ENCODE measurements around the gene INPP5A. TPM values are rescaled to one million over a fixed set of nuclear protein-coding genes. Genes with fewer than 3 reads are reported as not detected.

The INPP5A gene
- total and polyA plus RNA-seq, 10 of the 15 experiments (the other 5 are each of a cell fraction or from before 2014, with no cell fraction given), result 0.52 to 15.0 (median 6.3) TPM

DNA sequence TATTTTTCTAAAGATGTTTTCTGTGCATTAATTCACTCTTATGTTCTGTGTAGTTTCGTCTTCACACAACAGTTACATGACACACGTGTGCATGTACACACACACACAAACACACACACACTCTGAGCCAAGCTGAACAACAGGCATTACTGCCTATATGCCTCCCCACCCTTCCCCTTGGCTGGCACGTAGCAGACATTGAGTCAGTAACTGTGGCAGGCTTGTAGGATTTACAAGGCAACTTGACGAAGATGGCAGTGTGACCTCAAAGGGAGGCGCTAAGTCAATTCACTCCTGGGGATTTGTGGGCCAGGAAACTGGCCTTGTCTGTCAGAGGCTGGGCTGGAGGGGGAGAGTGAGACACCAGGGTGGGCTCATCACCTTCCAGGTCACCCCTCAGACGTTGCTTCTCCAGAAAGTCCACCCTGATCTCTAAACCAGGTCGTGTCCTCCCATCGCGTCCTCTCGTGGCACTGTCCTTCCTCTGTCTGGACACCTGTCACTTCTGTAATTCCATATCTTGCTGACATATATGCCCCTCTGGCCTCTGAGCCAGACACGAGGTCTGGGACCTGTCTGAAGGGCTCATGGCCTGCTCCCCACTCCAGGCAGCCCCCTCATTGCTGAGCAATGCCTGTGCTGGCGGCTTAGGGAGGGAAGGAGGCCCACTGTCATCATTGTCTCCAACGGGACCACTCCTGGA lies 41.1 kb upstream of the INPP5A start:
- no peak overlapping the region for H3K4me3 ChIP-seq
- H3K4me1 ChIP-seq (ENCODE audit: control insufficient read depth, insufficient read depth, low read length), result no peaks in the 10 kb centered on the region
- intact Hi-C loops (cut with micrococcal nuclease; ENCODE audit: unreplicated experiment) (no loop called here), in situ Hi-C loops (cut with MboI) (no loop called here)
- DNase-seq (ENCODE audit: low read depth, low spot score) (no peak), FAIRE-seq (no peak), ATAC-seq (no peak)
- H3K27me3 ChIP-seq (replicated peaks in 1 of 2; ENCODE audit: control insufficient read depth in 2 of 2, insufficient read depth in 2 of 2, low read length in 1 of 2), result peaks cover 0 to 2% of the 10 kb centered on the region in 2 experiments; a peak in 1 of 4 replicates
- H4K20me1 ChIP-seq (ENCODE audit: control insufficient read depth, insufficient read depth), result no peaks in the 10 kb centered on the region
- BruUV-seq (replicated peaks), result no TSS peak
- H3K36me3 ChIP-seq (ENCODE audit: control insufficient read depth in 2 of 2, insufficient read depth in 2 of 2, low read length in 1 of 2), result no peaks in the 10 kb centered on the region
- H3K79me2 ChIP-seq (ENCODE audit: control insufficient read depth, insufficient read depth, low read length), result no peaks in the 10 kb centered on the region
- 44% methylated on average over 13 of the region's 13 CpGs for WGBS (ENCODE audit: insufficient coverage, insufficient replicate concordance, low lambda C conversion rate, missing lambda C conversion rate)
- H3K27ac ChIP-seq (ENCODE audit: control insufficient read depth, insufficient read depth), result no peak overlapping the region
- TF ChIP-seq, protein P1, sequence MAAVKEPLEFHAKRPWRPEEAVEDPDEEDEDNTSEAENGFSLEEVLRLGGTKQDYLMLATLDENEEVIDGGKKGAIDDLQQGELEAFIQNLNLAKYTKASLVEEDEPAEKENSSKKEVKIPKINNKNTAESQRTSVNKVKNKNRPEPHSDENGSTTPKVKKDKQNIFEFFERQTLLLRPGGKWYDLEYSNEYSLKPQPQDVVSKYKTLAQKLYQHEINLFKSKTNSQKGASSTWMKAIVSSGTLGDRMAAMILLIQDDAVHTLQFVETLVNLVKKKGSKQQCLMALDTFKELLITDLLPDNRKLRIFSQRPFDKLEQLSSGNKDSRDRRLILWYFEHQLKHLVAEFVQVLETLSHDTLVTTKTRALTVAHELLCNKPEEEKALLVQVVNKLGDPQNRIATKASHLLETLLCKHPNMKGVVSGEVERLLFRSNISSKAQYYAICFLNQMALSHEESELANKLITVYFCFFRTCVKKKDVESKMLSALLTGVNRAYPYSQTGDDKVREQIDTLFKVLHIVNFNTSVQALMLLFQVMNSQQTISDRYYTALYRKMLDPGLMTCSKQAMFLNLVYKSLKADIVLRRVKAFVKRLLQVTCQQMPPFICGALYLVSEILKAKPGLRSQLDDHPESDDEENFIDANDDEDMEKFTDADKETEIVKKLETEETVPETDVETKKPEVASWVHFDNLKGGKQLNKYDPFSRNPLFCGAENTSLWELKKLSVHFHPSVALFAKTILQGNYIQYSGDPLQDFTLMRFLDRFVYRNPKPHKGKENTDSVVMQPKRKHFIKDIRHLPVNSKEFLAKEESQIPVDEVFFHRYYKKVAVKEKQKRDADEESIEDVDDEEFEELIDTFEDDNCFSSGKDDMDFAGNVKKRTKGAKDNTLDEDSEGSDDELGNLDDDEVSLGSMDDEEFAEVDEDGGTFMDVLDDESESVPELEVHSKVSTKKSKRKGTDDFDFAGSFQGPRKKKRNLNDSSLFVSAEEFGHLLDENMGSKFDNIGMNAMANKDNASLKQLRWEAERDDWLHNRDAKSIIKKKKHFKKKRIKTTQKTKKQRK (IDR thresholded peaks at IDR 0.05; ENCODE audit: low read depth, low read length), result no peak
- TF ChIP-seq MTA3 (IDR thresholded peaks at IDR 0.05; ENCODE audit: borderline replicate concordance, low read length) (no peak), ZNF24 (IDR thresholded peaks at IDR 0.05) (no peak), FOXM1 (IDR thresholded peaks at IDR 0.05; ENCODE audit: low read depth, low read length) (no peak), BCL11A (IDR thresholded peaks at IDR 0.05; ENCODE audit: low read depth, low read length) (no peak), STAT1 (conservative IDR thresholded peaks at IDR 0.05) (no peak)
- ChIA-PET POLR2A (no interaction called here), CTCF (no interaction called here), SMC1A (ENCODE audit: uncharacterized antibody, unreplicated experiment) (no interaction called here), RAD21 (ENCODE audit: unreplicated experiment) (no interaction called here)
- no peak overlapping the region for H3K4me2 ChIP-seq (ENCODE audit: control insufficient read depth, insufficient read depth)
- H2AFZ ChIP-seq (ENCODE audit: control insufficient read depth, low read depth, low read length), result no peak overlapping the region
- H3K9me3 ChIP-seq (replicated peaks; ENCODE audit: control insufficient read depth, insufficient read depth, low read length), result no peaks in the 10 kb centered on the region
- H3K9ac ChIP-seq (ENCODE audit: control insufficient read depth, insufficient read depth, low read length), result no peak overlapping the region

Measured in GM12878 (cell line).